K562 (cell line): ENCODE results near the gene TMEM121. TPM values are rescaled to one million over a fixed set of nuclear protein-coding genes. Genes with fewer than 3 reads are reported as not detected.

Experiments
- ADNP ChIP-seq: fragments of 200-800 bp; sonication (Bioruptor generic); IDR thresholded peaks from 2 replicates; pipeline ENCODE4 v1.6.1; 2016; ENCODE audit warnings: missing genetic modification characterization, missing compliant biosample characterization
- CTBP1 ChIP-seq: fragments of 450-650 bp; IDR thresholded peaks from 2 replicates; pipeline ENCODE4 v1.6.1; 2016; ENCODE audit warnings: borderline replicate concordance
- GTF2A2 ChIP-seq: IDR thresholded peaks from 2 replicates; pipeline ENCODE4 v1.6.1; 2016; ENCODE audit warnings: mild to moderate bottlenecking, missing genetic modification characterization, missing compliant biosample characterization
- HMG20B ChIP-seq: fragments of 250-450 bp; sonication (Bioruptor Pico); IDR thresholded peaks from 2 replicates; pipeline ENCODE4 v1.5.0; 2021; ENCODE audit warnings: mild to moderate bottlenecking
- KLF10 ChIP-seq: fragments of 250-450 bp; sonication (Bioruptor Pico); IDR thresholded peaks from 2 replicates; pipeline ENCODE4 v1.6.1; 2021; ENCODE audit warnings: matching md5 sums
- NCOA6 ChIP-seq: fragments of 450-650 bp; IDR thresholded peaks from 2 replicates; pipeline ENCODE4 v1.6.1; 2017; ENCODE audit warnings: mild to moderate bottlenecking
- RBFOX2 ChIP-seq: fragments of 200-400 bp; formaldehyde crosslinking; IDR thresholded peaks from 2 replicates; pipeline ENCODE4 v1.6.1; 2017; ENCODE audit warnings: low read depth, mild to moderate bottlenecking, low read length, moderate library complexity
- RBM14 ChIP-seq: fragments of 200-400 bp; formaldehyde crosslinking; IDR thresholded peaks from 2 replicates; pipeline ENCODE4 v1.6.1; 2018; ENCODE audit warnings: low read depth, mild to moderate bottlenecking, low read length, moderate library complexity, borderline replicate concordance; ENCODE audit not compliant: insufficient read depth
- SNIP1 ChIP-seq: fragments of 450-650 bp; IDR thresholded peaks from 2 replicates; pipeline ENCODE4 v1.7.1; 2017; ENCODE audit warnings: low read depth, mild to moderate bottlenecking
- SOX6 ChIP-seq: fragments of 450-650 bp; IDR thresholded peaks from 2 replicates; pipeline ENCODE4 v1.6.1; 2014; ENCODE audit warnings: mild to moderate bottlenecking
- TCFL5 ChIP-seq: fragments of 250-450 bp; sonication (Bioruptor Pico); conservative IDR thresholded peaks from 2 replicates; pipeline ENCODE4 v1.6.1; 2021; ENCODE audit warnings: mild to moderate bottlenecking, moderate library complexity, matching md5 sums
- ZKSCAN3 ChIP-seq: fragments of 250-450 bp; sonication (Bioruptor Pico); IDR thresholded peaks from 2 replicates; pipeline ENCODE4 v1.4.0; 2020
- ZKSCAN8 ChIP-seq: fragments of 200-800 bp; sonication (Bioruptor generic); IDR thresholded peaks from 2 replicates; pipeline ENCODE4 v1.6.1; 2016; ENCODE audit warnings: missing genetic modification characterization, missing compliant biosample characterization
- ZNF212 ChIP-seq: fragments of 450-650 bp; formaldehyde crosslinking; IDR thresholded peaks from 2 replicates; pipeline ENCODE4 v1.4.0; 2020; ENCODE audit warnings: mild to moderate bottlenecking
- polyA plus RNA-seq, 8 experiments: library from polyadenylated mRNA; depleted of rRNA in 4 of 8; stranded (reverse) in 5 of 8; unstranded in 3 of 8; fragments of >200 nt; fragmentation: Nextera tagmentation in 2 of 8; fragmentation: Illumina TruSeq in 1 of 8; extraction: Ambion mirVana in 2 of 8; extraction: Trizol in 1 of 8; gene quantifications; 2 replicates each; pipeline versions ENCODE4 v1.2.1 to v1.2.3, GENCODE V29; 2011 to 2014; ENCODE audit warnings: inconsistent platforms in 1 of 8, missing spikeins in 1 of 8
- total RNA-seq, 7 experiments: library from RNA; depleted of rRNA in 6 of 7; stranded (reverse); fragments of >200 nt in 6 of 7; fragmentation: Illumina TruSeq in 2 of 7; extraction: Trizol in 2 of 7; gene quantifications; 2 replicates each; pipeline versions ENCODE4 v1.2.1 to v1.2.3, GENCODE V29; 2011 to 2021; ENCODE audit warnings: low replicate concordance in 1 of 7
- TF ChIP-seq, protein P1 (sequence below), 2 experiments: fragments of 450-650 bp; formaldehyde crosslinking in 1 of 2; IDR thresholded peaks; 2 replicates each; pipeline versions ENCODE4 v1.4.0 to v1.6.1; 2014 to 2020; ENCODE audit warnings: mild to moderate bottlenecking in 2 of 2, borderline replicate concordance in 1 of 2, low read depth in 1 of 2
- TF ChIP-seq, protein P2 (sequence below): fragments of 450-650 bp; formaldehyde crosslinking; conservative IDR thresholded peaks from 2 replicates; pipeline ENCODE4 v1.4.0; 2022; ENCODE audit warnings: mild to moderate bottlenecking, missing genetic modification characterization
- TF ChIP-seq, protein P3 (sequence below): sonication (generic); formaldehyde crosslinking; IDR thresholded peaks from 2 replicates; pipeline ENCODE4 v1.8.0; 2022; ENCODE audit warnings: missing genetic modification reagents, mild to moderate bottlenecking, moderate library complexity, borderline replicate concordance

Gene TMEM121
- total and polyA plus RNA-seq, 9 of the 15 experiments (the other 6 are each of a cell fraction or from before 2014, with no cell fraction given): 0.31 to 0.36 TPM; not detected in 7

DNA sequence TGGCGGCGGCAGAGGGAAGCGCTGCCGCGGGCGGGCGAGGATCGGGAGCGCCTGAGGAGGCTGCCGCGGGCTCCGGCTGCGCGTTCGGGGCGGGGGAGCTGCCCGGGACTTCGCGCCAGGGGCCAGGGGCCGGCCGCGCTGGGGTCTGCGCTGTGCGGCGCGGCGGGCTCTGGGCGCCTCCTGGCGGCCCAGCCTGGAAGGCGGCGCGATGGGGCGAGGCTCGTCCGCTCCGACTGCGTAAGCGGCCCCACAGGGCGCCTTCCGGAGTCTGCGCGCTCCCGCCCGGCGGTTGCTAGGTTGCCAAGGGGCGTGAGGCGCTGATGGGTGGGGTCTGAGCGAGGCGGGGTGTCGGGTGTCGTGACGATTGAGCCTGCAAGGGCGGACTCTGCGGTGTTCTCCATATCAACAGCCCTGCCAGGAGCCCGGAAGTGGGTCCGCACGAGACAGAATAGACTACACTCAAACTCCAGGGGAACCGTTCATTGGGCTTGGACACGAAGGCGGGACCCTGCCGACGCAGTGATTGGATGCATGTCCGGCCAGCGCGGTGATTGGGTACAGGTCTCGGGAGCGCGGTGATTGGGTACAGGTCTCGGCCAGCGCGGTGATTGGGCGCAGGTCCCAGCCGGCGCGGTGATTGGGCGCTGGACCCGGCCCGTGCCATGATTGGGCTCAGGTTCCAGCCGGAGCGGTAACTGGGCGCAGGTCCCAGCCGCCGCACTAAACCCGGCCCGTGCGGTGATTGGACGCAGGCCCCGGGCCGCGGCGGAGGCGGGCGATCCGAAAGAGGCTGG, 35.6 kb upstream of the TMEM121 start, which contains the start of gene TEDC1 (continued):
- TF ChIP-seq NCOA6: no peak
- TF ChIP-seq, protein P1, sequence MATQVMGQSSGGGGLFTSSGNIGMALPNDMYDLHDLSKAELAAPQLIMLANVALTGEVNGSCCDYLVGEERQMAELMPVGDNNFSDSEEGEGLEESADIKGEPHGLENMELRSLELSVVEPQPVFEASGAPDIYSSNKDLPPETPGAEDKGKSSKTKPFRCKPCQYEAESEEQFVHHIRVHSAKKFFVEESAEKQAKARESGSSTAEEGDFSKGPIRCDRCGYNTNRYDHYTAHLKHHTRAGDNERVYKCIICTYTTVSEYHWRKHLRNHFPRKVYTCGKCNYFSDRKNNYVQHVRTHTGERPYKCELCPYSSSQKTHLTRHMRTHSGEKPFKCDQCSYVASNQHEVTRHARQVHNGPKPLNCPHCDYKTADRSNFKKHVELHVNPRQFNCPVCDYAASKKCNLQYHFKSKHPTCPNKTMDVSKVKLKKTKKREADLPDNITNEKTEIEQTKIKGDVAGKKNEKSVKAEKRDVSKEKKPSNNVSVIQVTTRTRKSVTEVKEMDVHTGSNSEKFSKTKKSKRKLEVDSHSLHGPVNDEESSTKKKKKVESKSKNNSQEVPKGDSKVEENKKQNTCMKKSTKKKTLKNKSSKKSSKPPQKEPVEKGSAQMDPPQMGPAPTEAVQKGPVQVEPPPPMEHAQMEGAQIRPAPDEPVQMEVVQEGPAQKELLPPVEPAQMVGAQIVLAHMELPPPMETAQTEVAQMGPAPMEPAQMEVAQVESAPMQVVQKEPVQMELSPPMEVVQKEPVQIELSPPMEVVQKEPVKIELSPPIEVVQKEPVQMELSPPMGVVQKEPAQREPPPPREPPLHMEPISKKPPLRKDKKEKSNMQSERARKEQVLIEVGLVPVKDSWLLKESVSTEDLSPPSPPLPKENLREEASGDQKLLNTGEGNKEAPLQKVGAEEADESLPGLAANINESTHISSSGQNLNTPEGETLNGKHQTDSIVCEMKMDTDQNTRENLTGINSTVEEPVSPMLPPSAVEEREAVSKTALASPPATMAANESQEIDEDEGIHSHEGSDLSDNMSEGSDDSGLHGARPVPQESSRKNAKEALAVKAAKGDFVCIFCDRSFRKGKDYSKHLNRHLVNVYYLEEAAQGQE (IDR thresholded peaks at IDR 0.05; ENCODE audit: borderline replicate concordance): peak; percentile 55
- TF ChIP-seq, protein P1 (CRISPR knock-in tag; IDR thresholded peaks at IDR 0.05; ENCODE audit: low read depth): no peak; the same call in 1 of the 2 replicates
- no peak for TF ChIP-seq RBM14
- TF ChIP-seq RBFOX2: peak; percentile 84
- TF ChIP-seq GTF2A2: 0 out of 2 replicates have a peak, but pooled peaks have one; percentile 24
- TF ChIP-seq ZNF212 (CRISPR knock-in tag): no peak
- no peak for TF ChIP-seq ADNP
- TF ChIP-seq SOX6: 0 out of 2 replicates have a peak, but pooled peaks have one; percentile 20
- TF ChIP-seq ZKSCAN3 (CRISPR knock-in tag): no peak
- no peak for TF ChIP-seq KLF10 (CRISPR knock-in tag)
- TF ChIP-seq TCFL5 (CRISPR knock-in tag): no peak
- TF ChIP-seq ZKSCAN8: no peak
- TF ChIP-seq SNIP1: no peak
- TF ChIP-seq, protein P2, sequence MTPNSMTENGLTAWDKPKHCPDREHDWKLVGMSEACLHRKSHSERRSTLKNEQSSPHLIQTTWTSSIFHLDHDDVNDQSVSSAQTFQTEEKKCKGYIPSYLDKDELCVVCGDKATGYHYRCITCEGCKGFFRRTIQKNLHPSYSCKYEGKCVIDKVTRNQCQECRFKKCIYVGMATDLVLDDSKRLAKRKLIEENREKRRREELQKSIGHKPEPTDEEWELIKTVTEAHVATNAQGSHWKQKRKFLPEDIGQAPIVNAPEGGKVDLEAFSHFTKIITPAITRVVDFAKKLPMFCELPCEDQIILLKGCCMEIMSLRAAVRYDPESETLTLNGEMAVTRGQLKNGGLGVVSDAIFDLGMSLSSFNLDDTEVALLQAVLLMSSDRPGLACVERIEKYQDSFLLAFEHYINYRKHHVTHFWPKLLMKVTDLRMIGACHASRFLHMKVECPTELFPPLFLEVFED (CRISPR knock-in tag): no peak
- TF ChIP-seq HMG20B (CRISPR knock-in tag): no peak
- peak; percentile 82 for TF ChIP-seq CTBP1
- TF ChIP-seq, protein P3, sequence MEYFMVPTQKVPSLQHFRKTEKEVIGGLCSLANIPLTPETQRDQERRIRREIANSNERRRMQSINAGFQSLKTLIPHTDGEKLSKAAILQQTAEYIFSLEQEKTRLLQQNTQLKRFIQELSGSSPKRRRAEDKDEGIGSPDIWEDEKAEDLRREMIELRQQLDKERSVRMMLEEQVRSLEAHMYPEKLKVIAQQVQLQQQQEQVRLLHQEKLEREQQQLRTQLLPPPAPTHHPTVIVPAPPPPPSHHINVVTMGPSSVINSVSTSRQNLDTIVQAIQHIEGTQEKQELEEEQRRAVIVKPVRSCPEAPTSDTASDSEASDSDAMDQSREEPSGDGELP: peak; percentile 64; the same call in 1 of the 2 replicates
